Smooth muscle cell (in vitro differentiated cells): ENCODE data around the gene AMOTL1. TPM values are rescaled to one million over a fixed set of nuclear protein-coding genes. Genes with fewer than 3 reads are reported as not detected.

Source experiments
- DNase-seq: peaks from one replicate; lab custom pipeline; 2025; ENCODE audit not compliant: unreplicated experiment; lab: John Stamatoyannopoulos, UW
- H2AFZ ChIP-seq: fragments of 200-600 bp; sonication (generic); 2 replicates; pipeline ENCODE4 v1.6.0; 2016; ENCODE audit warnings: antibody characterized with exemption, low read depth, mild to moderate bottlenecking
- H3F3A ChIP-seq: fragments of 200-600 bp; sonication (generic); 2 replicates; pipeline ENCODE4 v1.6.0; 2017; ENCODE audit warnings: antibody characterized with exemption, low read depth
- H3K27ac ChIP-seq: fragments of 200-600 bp; sonication (generic); 2 replicates; pipeline ENCODE4 v1.5.1; 2016; ENCODE audit warnings: low read depth, mild to moderate bottlenecking
- H3K27me3 ChIP-seq: fragments of 200-600 bp; sonication (generic); 2 replicates; pipeline ENCODE4 v1.6.1; 2016; ENCODE audit warnings: low read depth, mild to moderate bottlenecking
- H3K36me3 ChIP-seq: fragments of 200-600 bp; sonication (generic); 2 replicates; pipeline ENCODE4 v1.5.1; 2016; ENCODE audit warnings: low read depth
- H3K4me1 ChIP-seq: fragments of 200-600 bp; sonication (generic); 2 replicates; pipeline ENCODE4 v1.5.1; 2016; ENCODE audit warnings: low read depth
- H3K4me2 ChIP-seq: fragments of 200-600 bp; sonication (generic); 2 replicates; pipeline ENCODE4 v1.6.0; 2016; ENCODE audit warnings: mild to moderate bottlenecking
- H3K4me3 ChIP-seq: fragments of 200-600 bp; sonication (generic); 2 replicates; pipeline ENCODE4 v1.5.1; 2016; ENCODE audit warnings: mild to moderate bottlenecking
- H3K79me2 ChIP-seq: fragments of 200-600 bp; sonication (generic); 2 replicates; pipeline ENCODE4 v1.6.0; 2016; ENCODE audit warnings: low read depth, mild to moderate bottlenecking
- H3K9ac ChIP-seq: fragments of 200-600 bp; sonication (generic); 2 replicates; pipeline ENCODE4 v1.6.0; 2016; ENCODE audit warnings: low read depth
- H3K9me3 ChIP-seq: fragments of 200-600 bp; sonication (generic); replicated peaks from 2 replicates; pipeline ENCODE4 v1.5.1; 2016; ENCODE audit warnings: low read depth
- H4K20me1 ChIP-seq: fragments of 200-600 bp; sonication (generic); 2 replicates; pipeline ENCODE4 v1.6.0; 2016; ENCODE audit warnings: low read depth
- WGBS: methylation state at CpG from one replicate; pipeline ENCODE4 v1.1.7; 2016; ENCODE audit warnings: low lambda C conversion rate; 5-methylcytosine and 5-hydroxymethylcytosine counted together
- polyA plus RNA-seq: library from polyadenylated mRNA; unstranded; fragments of >200 nt; fragmentation: Nextera tagmentation; extraction: Ambion mirVana; gene quantifications from 2 replicates; pipeline ENCODE4 v1.2.1, GENCODE V29; 2016
- total RNA-seq: library from RNA; depleted of rRNA; stranded (reverse); fragments of >200 nt; gene quantifications from 2 replicates; pipeline ENCODE4 v1.2.3, GENCODE V29; 2014
- TF ChIP-seq, protein P1 (sequence below): fragments of 200-600 bp; sonication (generic); IDR thresholded peaks from 2 replicates; pipeline ENCODE4 v1.5.1; 2017; ENCODE audit warnings: borderline replicate concordance, mild to moderate bottlenecking, antibody characterized with exemption; ENCODE audit not compliant: insufficient read depth, poor library complexity, severe bottlenecking

AMOTL1 gene
- total and polyA plus RNA-seq, 2 experiments from 2014 or later: 23.4 to 61.0 TPM

DNA sequence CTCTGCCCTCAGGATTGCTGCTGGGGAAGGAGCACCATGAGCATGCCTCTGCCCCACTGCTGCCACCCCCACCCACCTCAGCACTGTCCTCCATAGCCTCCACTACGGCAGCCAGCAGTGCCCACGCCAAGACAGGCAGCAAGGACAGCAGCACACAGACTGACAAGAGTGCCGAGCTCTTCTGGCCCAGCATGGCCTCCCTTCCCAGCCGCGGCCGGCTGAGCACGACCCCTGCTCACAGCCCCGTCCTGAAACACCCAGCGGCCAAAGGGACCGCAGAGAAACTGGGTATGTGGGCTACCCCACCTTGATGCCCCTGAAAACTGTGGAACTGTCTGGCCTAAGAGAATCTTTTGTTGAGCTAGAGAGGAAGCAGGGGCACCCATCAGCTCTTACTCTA is 101.0 kb downstream of the AMOTL1 start:
- H2AFZ ChIP-seq: no peak overlapping the region
- H4K20me1 ChIP-seq: no peaks in the 10 kb centered on the region
- H3K4me1 ChIP-seq: peaks cover 6% of the 10 kb centered on the region
- peaks cover 32% of the 10 kb centered on the region for H3K36me3 ChIP-seq
- no peak overlapping the region for H3K27ac ChIP-seq
- H3K4me3 ChIP-seq: no peak overlapping the region
- H3K27me3 ChIP-seq: no peaks in the 10 kb centered on the region
- TF ChIP-seq, protein P1, sequence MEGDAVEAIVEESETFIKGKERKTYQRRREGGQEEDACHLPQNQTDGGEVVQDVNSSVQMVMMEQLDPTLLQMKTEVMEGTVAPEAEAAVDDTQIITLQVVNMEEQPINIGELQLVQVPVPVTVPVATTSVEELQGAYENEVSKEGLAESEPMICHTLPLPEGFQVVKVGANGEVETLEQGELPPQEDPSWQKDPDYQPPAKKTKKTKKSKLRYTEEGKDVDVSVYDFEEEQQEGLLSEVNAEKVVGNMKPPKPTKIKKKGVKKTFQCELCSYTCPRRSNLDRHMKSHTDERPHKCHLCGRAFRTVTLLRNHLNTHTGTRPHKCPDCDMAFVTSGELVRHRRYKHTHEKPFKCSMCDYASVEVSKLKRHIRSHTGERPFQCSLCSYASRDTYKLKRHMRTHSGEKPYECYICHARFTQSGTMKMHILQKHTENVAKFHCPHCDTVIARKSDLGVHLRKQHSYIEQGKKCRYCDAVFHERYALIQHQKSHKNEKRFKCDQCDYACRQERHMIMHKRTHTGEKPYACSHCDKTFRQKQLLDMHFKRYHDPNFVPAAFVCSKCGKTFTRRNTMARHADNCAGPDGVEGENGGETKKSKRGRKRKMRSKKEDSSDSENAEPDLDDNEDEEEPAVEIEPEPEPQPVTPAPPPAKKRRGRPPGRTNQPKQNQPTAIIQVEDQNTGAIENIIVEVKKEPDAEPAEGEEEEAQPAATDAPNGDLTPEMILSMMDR: no peak
- 95% methylated on average over 10 of the region's 10 CpGs for WGBS
- H3K9ac ChIP-seq: no peak overlapping the region
- peaks cover 12% of the 10 kb centered on the region for H3K79me2 ChIP-seq
- no peak for DNase-seq
- peaks cover 12% of the 10 kb centered on the region for H3F3A ChIP-seq
- no peak overlapping the region for H3K4me2 ChIP-seq
- no peaks in the 10 kb centered on the region for H3K9me3 ChIP-seq

GRCh38 chr11:94870422-94870821 is 102.3 kb downstream of the AMOTL1 start:
- H3K79me2 ChIP-seq: peaks cover 8% of the 10 kb centered on the region
- no peak overlapping the region for H3K4me3 ChIP-seq
- H3K27ac ChIP-seq: no peak overlapping the region
- no peak overlapping the region for H2AFZ ChIP-seq
- H3K4me1 ChIP-seq: peaks cover 6% of the 10 kb centered on the region
- H3F3A ChIP-seq: peaks cover 17% of the 10 kb centered on the region
- H3K9ac ChIP-seq: no peak overlapping the region
- H4K20me1 ChIP-seq: no peaks in the 10 kb centered on the region
- no peaks in the 10 kb centered on the region for H3K9me3 ChIP-seq
- no peak for DNase-seq
- WGBS: 98% methylated on average over 5 of the region's 5 CpGs
- H3K27me3 ChIP-seq: no peaks in the 10 kb centered on the region
- peaks cover 29% of the 10 kb centered on the region for H3K36me3 ChIP-seq
- no peak overlapping the region for H3K4me2 ChIP-seq
- TF ChIP-seq, protein P1: no peak

DNA sequence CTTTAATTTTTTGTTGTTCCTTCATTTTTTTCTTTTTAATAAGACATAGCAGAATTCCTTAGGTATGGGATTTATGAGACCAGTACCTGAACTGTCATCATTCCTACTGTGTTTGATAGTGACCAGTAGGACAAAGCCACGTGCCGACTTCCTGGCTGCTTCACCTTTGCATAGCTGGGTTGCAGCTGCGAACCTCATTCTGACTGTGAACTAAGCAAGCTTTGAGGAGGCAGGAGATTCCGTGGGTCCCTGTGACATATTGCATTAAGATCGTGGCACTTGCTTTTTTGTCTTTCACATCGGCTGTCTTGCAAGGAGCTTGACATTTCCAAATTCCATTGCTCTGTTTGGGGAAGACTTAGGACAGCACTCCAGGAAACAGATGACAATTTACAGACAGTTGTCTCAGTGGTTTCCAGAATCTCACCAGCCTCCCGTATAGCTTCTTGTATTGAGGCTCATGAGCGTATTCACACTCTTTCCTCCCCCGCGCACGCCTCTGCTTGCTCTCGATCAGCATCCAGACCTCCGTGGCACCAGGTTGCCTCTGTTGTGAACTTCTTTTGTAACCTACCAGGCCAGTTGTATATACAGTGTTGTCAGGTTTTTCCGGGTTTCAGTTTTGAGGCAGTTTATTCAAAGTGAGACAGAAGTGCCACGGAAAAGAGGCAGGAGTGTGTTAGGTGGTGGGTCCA is 103.5 kb downstream of the AMOTL1 start:
- Histone ChIP-seq H2AFZ (no peak overlapping the region), H3F3A (peaks cover 14% of the 10 kb centered on the region), H3K27me3 (no peaks in the 10 kb centered on the region), H3K27ac (no peak overlapping the region), H3K4me1 (peaks cover 13% of the 10 kb centered on the region), H3K9ac (no peak overlapping the region), H3K4me2 (no peak overlapping the region), H3K4me3 (no peak overlapping the region), H4K20me1 (no peaks in the 10 kb centered on the region), H3K9me3 (no peaks in the 10 kb centered on the region), H3K36me3 (peaks cover 22% of the 10 kb centered on the region), H3K79me2 (peaks cover 3% of the 10 kb centered on the region)
- DNase-seq: no peak
- 92% methylated on average over 15 of the region's 15 CpGs for WGBS
- TF ChIP-seq, protein P1: no peak
